Activated T-cell treated with anti-CD3 and anti-CD28 coated beads, Interleukin-2, amount 50 U/mL, for 4 hours (primary cell): ENCODE data around the gene SMARCC1. TPM values are rescaled to one million over a fixed set of nuclear protein-coding genes. Genes with fewer than 3 reads are reported as not detected.

Experiments used
- ATAC-seq, 2 donors: fragments of 200-7000 bp; cut with Tn5 transposase; one replicate each; pipeline ENCODE4 v1.10.0; 2021
- DNase-seq: peaks from one replicate; pipeline ENCODE4 v3.0.0-alpha.2; 2020
- H3K27me3 Mint-ChIP-seq: one replicate; pipeline ENCODE4 v1.8.0; 2021; ENCODE audit warnings: low read depth, mixed read lengths
- H3K36me3 Mint-ChIP-seq: one replicate; pipeline ENCODE4 v1.8.0; 2022; ENCODE audit warnings: mixed read lengths; ENCODE audit not compliant: insufficient read depth
- H3K4me1 Mint-ChIP-seq: one replicate; pipeline ENCODE4 v1.8.0; 2021; ENCODE audit warnings: low read depth, mixed read lengths
- H3K4me3 Mint-ChIP-seq: one replicate; pipeline ENCODE4 v1.8.0; 2021; ENCODE audit warnings: mild to moderate bottlenecking, moderate library complexity, mixed read lengths
- H3K9me3 Mint-ChIP-seq: one replicate; pipeline ENCODE4 v1.8.0; 2021; ENCODE audit warnings: mixed read lengths
- total RNA-seq, 3 donors: library from RNA; stranded (reverse); gene quantifications; one replicate each; pipeline ENCODE4 v1.2.1, GENCODE V29; 2021

Gene SMARCC1
- total RNA-seq, 3 donors from 2014 or later = 105 to 125 (median 106) TPM

DNA sequence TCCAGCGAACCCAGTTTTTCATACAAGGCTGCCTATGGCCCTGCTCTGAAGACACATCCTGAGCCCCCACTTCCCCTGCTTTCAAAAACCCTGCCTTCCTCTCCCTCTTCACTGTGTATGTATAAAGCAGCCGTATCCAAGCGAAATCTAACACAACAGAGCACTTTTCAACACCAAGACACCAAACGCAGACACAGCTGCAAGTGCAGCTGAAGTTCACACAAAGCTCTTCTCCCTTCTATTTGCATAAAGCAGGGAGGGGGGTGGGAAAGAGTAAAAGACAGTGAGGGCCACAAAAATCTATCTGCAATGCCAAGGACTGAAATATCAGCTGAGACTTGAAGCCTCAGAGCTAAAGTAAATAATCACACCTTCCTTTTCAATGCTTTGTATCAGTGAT lies 168.0 kb downstream of the SMARCC1 start:
- Mint-ChIP-seq H3K27me3 (no peaks in the 10 kb centered on the region), H3K4me3 (no peak overlapping the region), H3K36me3 (peaks cover 40% of the 10 kb centered on the region), H3K4me1 (no peaks in the 10 kb centered on the region), H3K9me3 (no peaks in the 10 kb centered on the region)
- ATAC-seq = no peak
- no peak for DNase-seq

GRCh38 chr3:47612879-47613278 lies 168.8 kb downstream of the SMARCC1 start:
- H3K27me3 Mint-ChIP-seq = no peaks in the 10 kb centered on the region
- no peaks in the 10 kb centered on the region for H3K9me3 Mint-ChIP-seq
- ATAC-seq = no peak
- DNase-seq = no peak
- H3K4me3 Mint-ChIP-seq = no peak overlapping the region
- no peaks in the 10 kb centered on the region for H3K4me1 Mint-ChIP-seq
- H3K36me3 Mint-ChIP-seq = peaks cover 38% of the 10 kb centered on the region

DNA sequence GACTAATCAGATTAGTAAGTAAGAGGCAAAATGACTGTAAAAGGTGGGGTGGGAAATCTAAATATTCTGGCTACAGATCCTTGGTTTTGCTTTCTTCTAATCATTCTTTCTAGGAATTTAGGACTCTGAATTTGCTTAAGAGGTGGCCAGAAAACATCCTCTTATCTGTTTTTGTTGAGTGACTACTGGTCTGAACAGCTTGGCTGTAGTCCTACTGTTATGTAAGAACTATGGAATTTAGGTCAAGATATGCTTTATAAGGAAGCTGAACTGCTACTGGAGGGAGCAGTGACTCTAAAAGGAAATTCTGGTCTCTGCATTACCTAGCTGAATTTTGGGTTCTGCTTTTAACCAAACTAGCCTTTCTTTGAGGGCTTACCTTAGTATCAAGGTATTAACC lies 169.5 kb downstream of the SMARCC1 start:
- Mint-ChIP-seq H3K36me3 (peaks cover 31% of the 10 kb centered on the region), H3K4me3 (no peak overlapping the region), H3K4me1 (no peaks in the 10 kb centered on the region), H3K27me3 (no peaks in the 10 kb centered on the region), H3K9me3 (no peaks in the 10 kb centered on the region)
- DNase-seq (no peak), ATAC-seq (no peak)

- Mint-ChIP-seq H3K4me3 (no peak overlapping the region), H3K9me3 (no peaks in the 10 kb centered on the region), H3K36me3 (peaks cover 29% of the 10 kb centered on the region), H3K4me1 (no peaks in the 10 kb centered on the region), H3K27me3 (no peaks in the 10 kb centered on the region)
- no peak for ATAC-seq
- DNase-seq = no peak
Observed at GRCh38 chr3:47611576-47611975, 170.1 kb downstream of the SMARCC1 start.

DNA sequence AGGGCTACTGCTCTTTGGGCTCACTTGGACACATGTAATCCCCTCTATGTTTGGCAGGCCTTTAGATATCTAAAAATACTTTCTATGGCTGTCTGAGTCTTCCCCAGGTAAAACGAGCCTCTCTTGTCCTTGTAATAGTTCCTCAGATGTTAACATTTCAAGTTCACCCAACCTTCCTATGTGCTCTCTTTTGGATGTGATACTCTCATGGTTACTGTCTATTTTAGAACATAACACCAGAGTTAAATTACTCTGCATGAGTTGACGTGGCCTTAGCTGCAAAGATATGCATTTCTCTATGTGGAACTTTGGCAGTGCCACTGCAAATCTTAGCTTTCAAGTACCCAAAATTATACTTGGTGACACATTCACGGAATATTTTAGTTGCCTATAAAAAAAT lies 171.1 kb downstream of the SMARCC1 start:
- DNase-seq = no peak
- H3K4me1 Mint-ChIP-seq = no peaks in the 10 kb centered on the region
- no peak for ATAC-seq
- no peaks in the 10 kb centered on the region for H3K9me3 Mint-ChIP-seq
- H3K27me3 Mint-ChIP-seq = no peaks in the 10 kb centered on the region
- no peak overlapping the region for H3K4me3 Mint-ChIP-seq
- H3K36me3 Mint-ChIP-seq = peaks cover 29% of the 10 kb centered on the region

- Mint-ChIP-seq H3K27me3 (no peaks in the 10 kb centered on the region), H3K9me3 (no peaks in the 10 kb centered on the region), H3K4me3 (no peak overlapping the region), H3K4me1 (no peaks in the 10 kb centered on the region), H3K36me3 (peaks cover 40% of the 10 kb centered on the region)
- DNase-seq = no peak
- ATAC-seq = no peak
Observed at GRCh38 chr3:47607335-47607734, 174.4 kb downstream of the SMARCC1 start.

DNA sequence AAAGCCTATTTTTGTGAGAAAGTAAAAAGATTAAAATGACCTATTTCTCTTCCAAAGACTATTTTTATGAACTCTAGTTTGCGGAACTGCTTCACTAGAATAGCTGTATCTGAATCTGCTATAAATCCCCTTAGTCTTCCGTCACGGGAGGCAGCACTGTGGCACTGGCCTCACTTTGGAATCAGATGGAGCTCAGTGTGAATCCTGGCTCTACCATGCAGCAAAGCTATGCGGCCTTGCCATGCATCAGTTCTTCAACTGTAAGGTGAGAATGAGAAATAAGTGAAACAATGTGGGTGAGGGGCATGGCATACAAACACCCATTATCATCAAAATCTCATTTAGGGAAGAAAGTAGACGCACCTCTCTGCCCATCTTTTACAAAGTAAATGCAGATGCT lies 175.5 kb downstream of the SMARCC1 start:
- no peak for ATAC-seq
- Mint-ChIP-seq H3K27me3 (no peaks in the 10 kb centered on the region), H3K4me3 (no peak overlapping the region), H3K36me3 (peaks cover 33% of the 10 kb centered on the region), H3K4me1 (no peaks in the 10 kb centered on the region), H3K9me3 (no peaks in the 10 kb centered on the region)
- no peak for DNase-seq

DNA sequence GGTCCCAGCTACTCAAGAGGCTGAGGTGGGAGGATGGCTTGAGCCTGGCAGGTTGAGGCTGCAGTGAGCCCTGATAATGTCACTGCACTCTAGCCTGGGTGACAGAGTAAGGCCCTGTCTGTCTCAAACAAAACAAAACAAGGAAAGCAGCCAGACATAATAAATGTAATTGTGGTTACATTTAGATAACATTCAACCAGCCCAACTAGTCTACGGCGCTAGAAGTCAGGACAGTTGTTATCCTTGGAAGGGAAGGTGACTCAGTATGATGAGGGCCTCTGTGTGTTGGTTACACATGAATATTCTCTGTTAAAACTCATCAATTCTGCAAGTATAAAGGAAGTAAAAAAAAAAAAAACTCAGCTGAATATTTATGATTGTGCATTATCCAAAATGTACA lies 176.0 kb downstream of the SMARCC1 start:
- no peaks in the 10 kb centered on the region for H3K27me3 Mint-ChIP-seq
- H3K4me3 Mint-ChIP-seq = no peak overlapping the region
- no peaks in the 10 kb centered on the region for H3K9me3 Mint-ChIP-seq
- ATAC-seq (no peak), DNase-seq (no peak)
- H3K4me1 Mint-ChIP-seq = no peaks in the 10 kb centered on the region
- H3K36me3 Mint-ChIP-seq = peaks cover 34% of the 10 kb centered on the region

DNA sequence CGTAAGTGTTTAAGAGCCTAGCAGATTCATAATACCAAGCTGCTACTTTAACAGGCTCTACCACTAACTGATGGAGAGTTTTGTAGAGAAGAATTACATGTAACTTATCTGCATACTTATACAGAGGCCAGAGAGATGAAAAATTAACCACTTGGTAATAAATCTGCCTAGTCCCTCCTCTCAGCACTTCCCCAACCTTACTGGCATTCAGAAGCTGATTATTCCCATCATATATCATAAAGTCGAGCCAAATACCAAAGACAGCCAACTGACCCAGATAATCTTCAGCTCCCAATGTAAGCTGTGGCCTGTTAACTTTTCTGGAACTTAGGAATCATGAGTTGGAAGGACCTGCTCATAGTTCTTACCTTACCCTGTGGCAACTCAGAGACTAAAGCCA lies 177.5 kb downstream of the SMARCC1 start:
- Mint-ChIP-seq H3K27me3 (no peaks in the 10 kb centered on the region), H3K36me3 (peaks cover 22% of the 10 kb centered on the region), H3K9me3 (no peaks in the 10 kb centered on the region), H3K4me1 (no peaks in the 10 kb centered on the region), H3K4me3 (no peak overlapping the region)
- DNase-seq (no peak), ATAC-seq (no peak)

GRCh38 chr3:47603332-47603731 lies 178.4 kb downstream of the SMARCC1 start:
- Mint-ChIP-seq H3K9me3 (no peaks in the 10 kb centered on the region), H3K4me3 (no peak overlapping the region), H3K4me1 (no peaks in the 10 kb centered on the region), H3K27me3 (no peaks in the 10 kb centered on the region), H3K36me3 (peaks cover 19% of the 10 kb centered on the region)
- DNase-seq (no peak), ATAC-seq (no peak)

- H3K36me3 Mint-ChIP-seq = peaks cover 21% of the 10 kb centered on the region
- no peaks in the 10 kb centered on the region for H3K4me1 Mint-ChIP-seq
- H3K4me3 Mint-ChIP-seq = no peak overlapping the region
- DNase-seq (no peak), ATAC-seq (no peak)
- no peaks in the 10 kb centered on the region for H3K9me3 Mint-ChIP-seq
- H3K27me3 Mint-ChIP-seq = no peaks in the 10 kb centered on the region
Observed at GRCh38 chr3:47601281-47601680, 180.4 kb downstream of the SMARCC1 start.

DNA sequence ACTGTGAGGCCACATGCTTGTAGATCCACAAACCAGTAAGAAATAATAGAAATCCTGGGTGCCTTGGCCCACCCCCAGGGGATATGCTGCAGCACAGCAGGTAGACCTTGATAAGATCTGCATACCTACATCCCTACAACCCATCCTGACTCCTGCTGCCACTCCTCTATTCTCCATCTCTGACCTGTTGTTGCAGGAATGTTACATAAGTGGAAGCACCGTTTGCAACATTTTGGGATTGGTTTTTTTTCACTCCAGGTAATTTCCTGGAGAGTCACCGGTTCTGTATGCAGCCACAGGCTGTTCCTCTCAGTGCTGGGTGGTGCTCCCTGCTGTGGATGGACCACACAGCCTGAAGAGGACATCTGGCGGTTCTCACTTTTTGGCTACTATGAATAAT lies 186.9 kb downstream of the SMARCC1 start:
- Mint-ChIP-seq H3K27me3 (no peaks in the 10 kb centered on the region), H3K4me1 (no peaks in the 10 kb centered on the region), H3K4me3 (no peak overlapping the region), H3K9me3 (no peaks in the 10 kb centered on the region), H3K36me3 (peaks cover 25% of the 10 kb centered on the region)
- DNase-seq = no peak
- ATAC-seq = no peak

DNA sequence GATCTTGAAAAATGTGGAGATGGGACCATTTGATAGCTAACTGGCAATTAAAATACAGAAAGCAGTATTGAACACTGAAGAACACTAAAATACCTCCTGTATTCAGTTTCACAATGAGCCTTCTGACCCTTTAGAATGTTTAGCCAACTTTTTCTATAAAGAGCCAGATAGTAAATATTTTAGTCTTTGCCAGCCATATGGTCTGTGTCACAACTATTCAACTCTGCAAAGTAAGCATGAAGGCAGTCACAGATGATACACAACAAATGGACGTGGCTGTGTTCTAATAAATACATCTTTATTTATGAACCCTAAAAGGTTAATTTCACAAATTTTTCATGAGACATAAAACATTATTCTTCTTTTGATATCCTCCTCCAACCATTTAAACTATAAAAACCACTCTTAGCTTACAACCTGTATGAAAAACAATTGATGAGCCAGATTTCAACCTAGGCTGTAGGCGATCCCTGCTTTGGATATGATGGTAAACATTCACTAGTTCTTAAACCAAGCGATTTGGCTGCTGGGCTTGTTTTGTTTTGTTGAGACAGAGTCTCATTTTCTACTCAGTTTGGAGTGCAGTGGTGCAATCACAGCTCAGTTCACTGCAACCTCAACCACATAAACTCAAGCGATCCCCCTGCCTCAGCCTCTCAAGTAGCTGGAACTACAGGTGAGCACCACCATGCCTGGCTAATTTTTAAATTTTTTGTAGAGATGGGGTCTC lies 189.5 kb downstream of the SMARCC1 start:
- DNase-seq = no peak
- H3K4me3 Mint-ChIP-seq = no peak overlapping the region
- H3K9me3 Mint-ChIP-seq = no peaks in the 10 kb centered on the region
- peaks cover 37% of the 10 kb centered on the region for H3K36me3 Mint-ChIP-seq
- H3K4me1 Mint-ChIP-seq = no peaks in the 10 kb centered on the region
- no peaks in the 10 kb centered on the region for H3K27me3 Mint-ChIP-seq
- ATAC-seq = no peak

- Mint-ChIP-seq H3K27me3 (no peaks in the 10 kb centered on the region), H3K9me3 (no peaks in the 10 kb centered on the region), H3K36me3 (peaks cover 42% of the 10 kb centered on the region), H3K4me1 (no peaks in the 10 kb centered on the region), H3K4me3 (no peak overlapping the region)
- DNase-seq (no peak), ATAC-seq (no peak)
Observed at GRCh38 chr3:47590216-47590615, 191.5 kb downstream of the SMARCC1 start.

- H3K36me3 Mint-ChIP-seq = peaks cover 40% of the 10 kb centered on the region
- no peaks in the 10 kb centered on the region for H3K9me3 Mint-ChIP-seq
- no peaks in the 10 kb centered on the region for H3K27me3 Mint-ChIP-seq
- DNase-seq (no peak), ATAC-seq (no peak)
- no peaks in the 10 kb centered on the region for H3K4me1 Mint-ChIP-seq
- no peak overlapping the region for H3K4me3 Mint-ChIP-seq
Observed at GRCh38 chr3:47588587-47588986, 193.1 kb downstream of the SMARCC1 start.

DNA sequence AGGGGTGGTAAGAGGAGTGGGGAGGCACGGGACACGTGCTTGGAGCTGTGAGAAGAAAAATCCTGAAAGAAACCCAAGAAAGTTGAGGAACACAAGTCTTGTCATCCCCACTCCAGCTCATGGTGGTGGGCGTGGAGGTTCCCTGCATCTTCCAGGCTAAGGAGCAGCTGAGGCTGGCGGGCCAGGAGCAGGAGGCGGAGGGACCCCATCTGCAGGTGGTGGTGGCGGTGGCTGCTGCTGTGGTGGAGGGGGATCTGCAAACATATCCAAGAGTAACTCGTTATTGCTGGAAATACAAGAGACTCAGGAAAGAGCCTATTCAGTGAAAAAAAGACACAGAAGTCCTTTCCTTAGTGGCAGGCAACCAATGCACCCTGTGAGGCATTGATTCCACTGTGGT lies 193.6 kb downstream of the SMARCC1 start:
- Mint-ChIP-seq H3K4me1 (no peaks in the 10 kb centered on the region), H3K36me3 (peaks cover 40% of the 10 kb centered on the region), H3K4me3 (no peak overlapping the region), H3K9me3 (no peaks in the 10 kb centered on the region), H3K27me3 (no peaks in the 10 kb centered on the region)
- no peak for ATAC-seq
- DNase-seq = no peak
